Thoracic aorta (tissue), 2 donors: ENCODE measurements around the gene NELL1. TPM values are rescaled to one million over a fixed set of nuclear protein-coding genes. Genes with fewer than 3 reads are reported as not detected.

ENCODE experiments used
- ATAC-seq: fragments of 150-250 bp; one replicate; pipeline ENCODE4 v1.8.0; 2017; ENCODE audit warnings: low read depth; ENCODE audit not compliant: insufficient number of reproducible peaks, low FRiP score
- DNase-seq: peaks from one replicate; pipeline ENCODE4 v3.0.0-alpha.2; 2020; ENCODE audit warnings: low spot score
- H3K27ac ChIP-seq, 2 donors: fragments of 200-600 bp; sonication (generic); 1 replicate in 1 of 2; 2 replicates in 1 of 2; pipeline ENCODE4 v1.5.1; 2016; ENCODE audit warnings: mild to moderate bottlenecking in 2 of 2, moderate library complexity in 2 of 2
- H3K27me3 ChIP-seq: fragments of 200-600 bp; sonication (generic); replicated peaks from 2 replicates; pipeline ENCODE4 v1.6.0; 2016; ENCODE audit warnings: mild to moderate bottlenecking; ENCODE audit not compliant: insufficient read depth
- H3K36me3 ChIP-seq: fragments of 200-600 bp; sonication (generic); one replicate; pipeline ENCODE4 v1.5.1; 2016
- H3K4me1 ChIP-seq, 2 donors: fragments of 200-600 bp; sonication (generic); 1 replicate in 1 of 2; 2 replicates in 1 of 2; pipeline versions ENCODE4 v1.5.1 to v1.6.0; 2016; ENCODE audit warnings: low read depth in 2 of 2, mild to moderate bottlenecking in 1 of 2; ENCODE audit not compliant: control insufficient read depth in 1 of 2
- H3K4me3 ChIP-seq: fragments of 200-600 bp; sonication (generic); 2 replicates; pipeline ENCODE4 v1.5.1; 2016; ENCODE audit warnings: mild to moderate bottlenecking
- H3K9me3 ChIP-seq: fragments of 200-600 bp; sonication (generic); 2 replicates; pipeline ENCODE4 v1.5.1; 2016
- CTCF ChIP-seq: fragments of 200-600 bp; sonication (generic); IDR thresholded peaks from one replicate; pipeline ENCODE4 v1.5.1; 2019; ENCODE audit warnings: antibody characterized with exemption
- total RNA-seq, 2 donors: library from RNA; depleted of rRNA; stranded (reverse); fragments of >200 nt; gene quantifications; one replicate each; pipeline versions ENCODE4 v1.1.0 to v1.2.3, GENCODE V29; 2016

The NELL1 gene
- total RNA-seq = under 1 TPM in 1 of 2 donors, not detected in 1; 0.78 TPM

GRCh38 chr11:20668844-20669819 is at the start of gene NELL1:
NELL1 (plus strand) TSS chr11:20669586.
- H3K27me3 ChIP-seq = no peaks in the 10 kb centered on the region
- TF ChIP-seq CTCF = no peak
- DNase-seq = no peak
- no peaks in the 10 kb centered on the region for H3K9me3 ChIP-seq
- no peak within 1 kb of the TSS for H3K27ac ChIP-seq
- peaks cover 0 to 12% of the 10 kb centered on the region in 2 donors for H3K4me1 ChIP-seq
- ATAC-seq = no peak
- H3K36me3 ChIP-seq = no peaks in the 10 kb centered on the region
- peak within 1 kb of the TSS; percentile 29 for H3K4me3 ChIP-seq

GRCh38 chr11:20620988-20621387 is 48.4 kb upstream of the NELL1 start:
- Histone ChIP-seq H3K36me3 (no peaks in the 10 kb centered on the region), H3K27me3 (no peaks in the 10 kb centered on the region), H3K9me3 (no peaks in the 10 kb centered on the region), H3K4me3 (no peak overlapping the region), H3K27ac (no peak overlapping the region), H3K4me1 (no peaks in the 10 kb centered on the region)
- DNase-seq = no peak
- no peak for ATAC-seq
- TF ChIP-seq CTCF = no peak

- Histone ChIP-seq H3K9me3 (no peaks in the 10 kb centered on the region), H3K27ac (no peak overlapping the region), H3K36me3 (no peaks in the 10 kb centered on the region), H3K4me3 (no peak overlapping the region), H3K27me3 (no peaks in the 10 kb centered on the region), H3K4me1 (no peaks in the 10 kb centered on the region)
- no peak for TF ChIP-seq CTCF
- no peak for DNase-seq
- ATAC-seq = no peak
Observed at GRCh38 chr11:20621679-20622078, 47.7 kb upstream of the NELL1 start.

- no peaks in the 10 kb centered on the region for H3K27me3 ChIP-seq
- no peaks in the 10 kb centered on the region for H3K4me1 ChIP-seq
- H3K4me3 ChIP-seq = no peak overlapping the region
- H3K36me3 ChIP-seq = no peaks in the 10 kb centered on the region
- DNase-seq (no peak), ATAC-seq (no peak)
- no peak for TF ChIP-seq CTCF
- no peaks in the 10 kb centered on the region for H3K9me3 ChIP-seq
- no peak overlapping the region for H3K27ac ChIP-seq
Observed at GRCh38 chr11:20623252-20623651, 46.1 kb upstream of the NELL1 start.

GRCh38 chr11:20626279-20626678 is 43.1 kb upstream of the NELL1 start:
- DNase-seq (no peak), ATAC-seq (no peak)
- H3K4me1 ChIP-seq = no peaks in the 10 kb centered on the region
- H3K9me3 ChIP-seq = no peaks in the 10 kb centered on the region
- H3K27me3 ChIP-seq = no peaks in the 10 kb centered on the region
- no peak overlapping the region for H3K27ac ChIP-seq
- no peak for TF ChIP-seq CTCF
- no peaks in the 10 kb centered on the region for H3K36me3 ChIP-seq
- H3K4me3 ChIP-seq = no peak overlapping the region
